DMS153 treated with DMSO at 0.1 percent for 48 hours (cell line): ENCODE measurements around the gene ATP6AP1.

Experiments used
- DNase-seq: peaks from one replicate; lab custom pipeline; 2025; ENCODE audit not compliant: unreplicated experiment; lab: John Stamatoyannopoulos, UW

The ATP6AP1 gene

GRCh38 chrX:154470914-154471568, 42.6 kb downstream of the ATP6AP1 start:
- DNase-seq: no peak

GRCh38 chrX:154471839-154472684, 43.6 kb downstream of the ATP6AP1 start:
- DNase-seq: no peak

- DNase-seq: no peak
Observed at GRCh38 chrX:154472685-154473632, 44.5 kb downstream of the ATP6AP1 start.

DNA sequence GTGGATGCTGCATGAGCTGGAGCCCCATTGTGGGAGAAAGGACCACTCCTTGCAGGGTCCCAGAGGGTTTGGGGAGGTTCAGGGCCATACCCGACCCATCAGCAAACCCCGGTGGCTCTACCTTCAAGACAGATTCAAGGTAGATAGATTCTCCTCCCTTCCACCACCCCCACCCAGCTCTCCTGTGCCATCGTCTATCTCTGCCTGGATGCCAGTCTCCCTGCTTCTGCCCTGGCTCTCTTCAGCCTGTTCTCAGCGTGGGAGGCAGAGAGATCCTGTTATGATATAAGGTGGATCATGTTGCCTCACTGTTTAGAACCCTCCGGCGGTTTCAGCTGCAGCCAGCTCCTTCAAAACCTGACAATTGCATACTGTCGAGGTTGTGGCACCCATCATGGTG, 45.2 kb downstream of the ATP6AP1 start:
- no peak for DNase-seq

DNA sequence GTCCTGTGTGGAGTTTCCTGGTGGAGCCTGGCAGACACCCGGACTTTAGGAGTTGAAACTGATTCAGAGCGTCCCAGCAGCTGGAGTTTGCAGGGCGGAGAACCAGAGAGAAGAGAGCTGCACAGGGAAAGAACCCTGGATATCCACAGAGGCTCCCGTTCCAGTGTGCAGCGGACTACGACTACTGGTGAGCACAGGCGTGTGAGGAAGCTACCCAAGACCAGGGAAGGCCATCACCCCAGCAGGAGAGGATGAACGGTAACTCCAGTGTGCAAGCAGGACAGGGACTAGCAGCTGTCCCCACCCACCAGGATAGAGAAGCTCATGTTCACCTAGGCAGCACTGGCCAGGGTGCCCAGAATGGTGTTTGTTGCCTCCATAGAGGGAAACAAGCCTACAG, 48.3 kb downstream of the ATP6AP1 start:
- no peak for DNase-seq

DNA sequence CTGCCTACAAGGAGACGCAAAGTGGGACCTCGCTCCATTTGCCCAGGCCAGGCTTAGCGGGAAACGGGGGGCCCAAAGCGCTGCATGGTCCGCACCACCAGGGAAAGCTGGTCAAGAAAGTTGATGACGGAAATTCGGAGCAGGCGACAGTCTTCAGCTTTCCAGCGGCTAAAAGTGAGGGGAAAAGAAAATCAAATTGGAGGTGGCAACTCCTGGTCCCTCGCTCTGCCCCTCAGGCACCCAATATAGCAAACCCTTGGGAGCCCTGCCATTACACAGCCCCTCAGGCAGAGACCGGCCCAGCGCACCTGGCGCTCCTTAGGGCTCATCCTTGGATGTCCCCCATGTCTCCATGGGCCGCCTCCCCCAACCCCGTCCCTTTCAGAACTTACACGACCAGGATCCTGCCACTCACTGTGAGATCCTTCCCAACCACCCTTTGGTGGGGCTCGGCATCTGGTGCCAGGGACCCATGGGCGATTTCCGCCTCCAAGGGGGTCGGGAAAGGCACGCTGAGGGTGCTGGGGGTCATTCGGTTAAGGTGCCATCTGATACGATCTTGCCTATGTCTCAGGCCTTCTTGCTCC, 49.5 kb downstream of the ATP6AP1 start:
- DNase-seq: no peak

DNA sequence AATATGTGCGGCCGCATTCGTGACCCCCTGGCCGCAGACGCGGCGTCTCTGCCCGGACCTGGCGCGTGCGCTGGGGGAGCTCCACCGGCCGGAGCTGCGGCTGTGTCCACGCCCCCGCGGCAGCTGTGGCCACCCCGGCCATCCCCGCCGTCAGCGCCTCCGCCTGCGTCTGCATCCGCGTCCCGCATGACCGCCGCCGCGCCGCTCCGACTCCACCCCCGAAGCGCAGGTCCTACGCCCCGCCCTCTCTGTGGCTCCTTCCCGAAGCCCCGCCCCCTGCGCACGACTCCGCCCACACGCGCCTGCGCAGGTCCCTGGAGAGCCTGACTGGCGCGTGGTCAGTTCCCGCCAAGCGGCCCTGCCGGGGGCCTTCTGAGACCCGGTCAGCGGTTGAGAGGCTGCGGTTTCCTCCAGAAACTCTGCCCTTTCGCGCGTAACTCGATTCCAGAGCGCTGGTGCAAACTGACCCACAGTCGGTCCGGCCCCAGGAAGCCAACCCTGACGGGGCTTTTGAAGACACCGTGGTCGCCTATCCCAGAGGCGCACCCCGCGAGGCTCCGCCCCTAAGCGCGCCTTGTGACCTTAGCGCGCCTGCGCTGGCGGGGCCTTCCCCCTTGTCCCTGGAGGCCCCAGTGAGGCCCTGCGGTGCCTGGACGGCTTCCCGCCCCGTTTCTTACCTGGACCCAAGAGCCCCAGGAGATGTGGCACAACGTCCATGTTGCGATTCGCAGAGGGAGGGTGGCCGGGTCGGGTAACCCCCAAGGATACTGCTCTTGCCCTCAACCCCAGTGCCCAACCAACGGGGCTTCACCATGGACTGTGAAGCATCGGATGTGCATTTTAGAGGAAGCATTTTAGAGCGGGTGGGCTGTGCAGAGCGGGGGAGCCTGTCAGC, 50.5 kb downstream of the ATP6AP1 start, which contains the start of gene LAGE3:
TSS of gene LAGE3 (minus strand) at position 554 of the 895 bp plus-strand sequence. CDS start at position 188, 366 bp downstream.
- DNase-seq: peak; percentile 94

- no peak for DNase-seq
Observed at GRCh38 chrX:154481195-154481594, 52.7 kb downstream of the ATP6AP1 start.

DNA sequence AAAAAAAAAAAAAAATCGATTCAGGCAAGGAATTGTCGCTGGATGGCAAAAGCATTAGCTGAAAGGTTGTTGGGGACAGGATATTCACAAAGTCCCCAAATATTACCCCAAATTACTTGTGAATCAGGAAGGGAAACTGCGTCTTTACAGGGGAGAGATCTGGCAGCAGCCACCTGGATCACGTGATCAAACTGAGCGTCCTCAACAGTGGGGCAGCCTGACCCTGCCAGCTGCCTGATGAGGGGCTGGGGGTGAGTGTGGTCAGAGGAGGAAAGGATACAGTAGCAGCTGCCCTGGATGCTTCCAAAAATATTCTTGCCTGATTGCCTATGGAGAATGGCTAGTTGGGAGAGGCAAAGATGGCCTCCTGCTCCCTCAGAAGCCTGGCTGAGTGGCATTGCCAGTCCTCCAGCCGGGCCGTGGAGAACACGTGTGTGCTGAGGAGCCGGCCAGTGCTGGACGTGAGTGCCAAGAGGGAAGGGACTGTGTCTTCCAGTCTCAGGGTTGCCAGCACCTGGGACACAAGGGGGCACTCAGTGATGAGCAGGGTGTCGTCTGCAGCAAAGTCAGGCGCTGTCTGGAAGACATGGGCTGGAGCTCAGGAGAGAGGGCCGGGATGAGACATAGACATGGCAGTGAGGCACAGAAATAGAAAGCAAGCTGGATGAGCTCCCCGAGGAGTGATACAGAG, 53.6 kb downstream of the ATP6AP1 start:
- DNase-seq: no peak

GRCh38 chrX:154482786-154483185, 54.3 kb downstream of the ATP6AP1 start:
- no peak for DNase-seq

- no peak for DNase-seq
Observed at GRCh38 chrX:154483325-154483724, 54.8 kb downstream of the ATP6AP1 start.

DNA sequence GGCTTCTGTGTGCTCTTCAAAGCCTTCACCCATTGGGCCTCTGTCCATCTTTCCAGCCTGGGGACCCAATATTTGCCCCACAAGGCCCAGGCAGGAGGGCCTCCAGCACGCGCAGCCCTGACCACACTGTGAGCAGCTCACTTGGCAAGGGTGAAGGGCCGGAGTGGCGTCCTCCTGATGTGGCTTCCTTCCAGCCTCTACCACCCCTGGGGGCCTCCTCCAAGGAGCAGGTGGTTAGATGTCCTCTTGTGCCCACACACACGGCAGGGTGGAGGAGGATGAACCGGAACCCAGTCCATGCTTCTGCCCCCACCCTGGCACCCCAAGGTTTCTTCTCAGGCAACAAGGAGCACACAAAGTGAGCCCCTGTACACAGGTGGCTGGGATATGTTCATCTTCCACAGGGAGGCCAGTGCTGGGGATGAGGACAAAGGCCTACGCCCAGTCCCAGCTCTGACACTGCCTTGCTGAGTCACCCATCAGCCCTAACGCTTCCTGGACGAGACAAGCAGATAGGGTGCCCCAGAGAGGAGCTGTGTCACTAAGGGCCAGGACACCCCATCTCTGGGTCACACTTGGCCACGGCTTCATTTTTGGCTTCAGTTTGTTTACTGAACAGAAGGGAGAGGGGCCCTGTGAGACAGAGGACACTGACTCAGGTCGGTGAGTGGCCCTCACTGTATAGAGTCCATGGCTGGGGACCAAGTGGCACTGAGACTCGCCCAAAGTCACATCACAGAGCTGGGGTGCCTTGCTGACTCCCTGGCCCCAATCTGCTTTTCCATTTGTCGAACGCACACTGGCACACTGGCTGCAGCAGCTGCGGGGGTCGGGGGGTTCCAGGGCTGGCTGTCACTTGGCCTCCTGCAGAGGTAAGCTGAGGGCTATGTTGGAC, 56.0 kb downstream of the ATP6AP1 start:
- no peak for DNase-seq

GRCh38 chrX:154485150-154486051, 56.9 kb downstream of the ATP6AP1 start:
- no peak for DNase-seq

DNA sequence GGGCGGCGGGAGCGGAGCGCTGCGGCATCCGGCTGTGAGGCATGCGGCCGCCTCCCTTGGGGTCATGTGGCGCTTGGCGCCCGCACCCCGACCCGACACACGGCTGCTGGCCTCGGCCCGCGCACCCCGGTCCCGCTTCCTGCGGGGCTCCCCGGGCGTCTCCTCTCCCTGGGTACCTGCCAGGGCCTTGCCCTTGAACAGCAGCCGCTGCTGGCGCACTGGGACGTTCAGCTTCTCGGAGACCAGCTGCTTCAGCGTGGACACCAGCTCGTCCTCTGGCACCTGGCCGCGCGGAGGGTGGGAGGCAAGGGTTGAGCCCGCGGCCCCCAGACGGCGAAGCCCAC, 57.5 kb downstream of the ATP6AP1 start:
- DNase-seq: no peak
